Right lobe of liver (tissue), 6 donors: Measurements from ENCODE around the gene SLC6A3. TPM values are rescaled to one million over a fixed set of nuclear protein-coding genes. Genes with fewer than 3 reads are reported as not detected.

Experiments
- ATAC-seq, 4 donors: fragments of 200-7000 bp; cut with Tn5 transposase; one replicate each; pipeline ENCODE4 v1.9.1; 2020; ENCODE audit warnings: mild to moderate bottlenecking in 4 of 4, moderate library complexity in 4 of 4
- DNase-seq, 3 donors: peaks; one replicate each; pipeline ENCODE4 v3.0.0-alpha.2; 2020
- H3K27ac ChIP-seq, 3 donors: fragments of 200-600 bp; one replicate each; pipeline ENCODE4 v1.8.0; 2022
- H3K27me3 ChIP-seq, 2 donors: fragments of 200-600 bp; one replicate each; pipeline ENCODE4 v1.8.0; 2022
- H3K36me3 ChIP-seq, 4 donors: fragments of 200-600 bp; sonication (generic) in 1 of 4; one replicate each; pipeline versions ENCODE4 v1.5.1 to v1.8.0; 2017 to 2022; ENCODE audit warnings: control low read depth in 1 of 4
- H3K4me1 ChIP-seq, 4 donors: fragments of 200-600 bp; sonication (generic) in 1 of 4; one replicate each; pipeline versions ENCODE4 v1.5.1 to v1.8.0; 2017 to 2022; ENCODE audit warnings: control low read depth in 1 of 4
- H3K4me3 ChIP-seq, 3 donors: fragments of 200-600 bp; one replicate each; pipeline ENCODE4 v1.8.0; 2022
- H3K9me3 ChIP-seq, 4 donors: fragments of 200-600 bp; sonication (generic) in 1 of 4; one replicate each; pipeline versions ENCODE4 v1.5.1 to v1.8.0; 2017 to 2022; ENCODE audit warnings: control low read depth in 1 of 4
- CTCF ChIP-seq, 4 donors: fragments of 200-600 bp in 3 of 4; fragments of 450-650 bp in 1 of 4; IDR thresholded peaks; one replicate each; pipeline versions ENCODE4 v1.5.1 to v1.8.0; 2016 to 2022; ENCODE audit warnings: antibody characterized with exemption in 4 of 4, mild to moderate bottlenecking in 2 of 4
- POLR2A ChIP-seq: fragments of 450-650 bp; IDR thresholded peaks from one replicate; pipeline ENCODE4 v1.6.1; 2017; ENCODE audit warnings: antibody characterized with exemption, mild to moderate bottlenecking
- WGBS: methylation state at CpG from one replicate; pipeline ENCODE4 v1.1.6; 2018; ENCODE audit warnings: low coverage, low lambda C conversion rate; ENCODE audit not compliant: insufficient coverage; ENCODE audit errors: missing lambda C conversion rate; 5-methylcytosine and 5-hydroxymethylcytosine counted together
- intact Hi-C, 2 donors: fragments of 100-400 bp; cut with DNase I; formaldehyde crosslinking; loops; one replicate each; pipeline versions ENCODE4 v1.11.2 to v1.14.1; 2022
- total RNA-seq, 6 experiments: library from RNA; depleted of rRNA in 2 of 6; stranded (reverse); fragments of >200 nt in 2 of 6; fragmentation: NEBNext Ultra II Directional in 3 of 6; extraction: Animal tissue kit (Norgen Biotek cat#: 25700) in 3 of 6; gene quantifications; one replicate each; pipeline versions ENCODE4 v1.1.0 to v1.2.4, GENCODE V29; 2016 to 2023
- donor health status: DM: no; HTN: yes; CAD: no.
- donor health status: DM: no; HTN: no; CAD: no.
- donor health status: DM: no; HTN: no; CAD: no.
- donor health status: DM: no; HTN: yes; CAD: no.
- donor health status: DM: no; HTN: yes; CAD: no.

Gene SLC6A3
- total RNA-seq, 6 experiments from 2014 or later, result not detected

GRCh38 chr5:1392261-1392660 lies 53.0 kb downstream of the SLC6A3 start:
- Histone ChIP-seq H3K36me3 (no peaks in the 10 kb centered on the region), H3K4me1 (no peaks in the 10 kb centered on the region), H3K27me3 (no peaks in the 10 kb centered on the region), H3K27ac (no peak overlapping the region), H3K4me3 (no peak overlapping the region), H3K9me3 (no peaks in the 10 kb centered on the region)
- intact Hi-C loops, result no loop called here
- ATAC-seq (no peak), DNase-seq (peak in 1 of 3 donors; percentile 31)
- TF ChIP-seq POLR2A (no peak), CTCF (IDR thresholded peaks at IDR 0.05) (no peak)
- 50% methylated on average over 8 of the region's 11 CpGs for WGBS

- intact Hi-C loops, result no loop called here
- DNase-seq, result peak in 1 of 3 donors; percentile 48
Measured at GRCh38 chr5:1391691-1392090, 53.5 kb downstream of the SLC6A3 start.

GRCh38 chr5:1390861-1391600 lies 54.2 kb downstream of the SLC6A3 start:
- H3K9me3 ChIP-seq, result no peaks in the 10 kb centered on the region
- no peaks in the 10 kb centered on the region for H3K36me3 ChIP-seq
- no peak for ATAC-seq
- intact Hi-C loops, result no loop called here
- H3K27ac ChIP-seq, result no peak overlapping the region
- TF ChIP-seq CTCF (IDR thresholded peaks at IDR 0.05) (no peak), POLR2A (no peak)
- 51% methylated on average over 3 of the region's 21 CpGs for WGBS
- H3K4me1 ChIP-seq, result no peaks in the 10 kb centered on the region
- DNase-seq, result peak in 1 of 3 donors; percentile 43
- H3K4me3 ChIP-seq, result no peak overlapping the region
- no peaks in the 10 kb centered on the region for H3K27me3 ChIP-seq

More at GRCh38 chr5:1391691-1392090, 53.5 kb downstream of the SLC6A3 start:
- Histone ChIP-seq H3K27me3 (no peaks in the 10 kb centered on the region), H3K4me1 (no peaks in the 10 kb centered on the region), H3K9me3 (no peaks in the 10 kb centered on the region), H3K4me3 (no peak overlapping the region), H3K27ac (no peak overlapping the region), H3K36me3 (no peaks in the 10 kb centered on the region)
- ATAC-seq, result no peak
- no peak for TF ChIP-seq CTCF (IDR thresholded peaks at IDR 0.05)
- no peak for TF ChIP-seq POLR2A
- WGBS, result no CpG with 5 or more reads among the region's 11 CpGs

GRCh38 chr5:1390333-1390732 lies 54.9 kb downstream of the SLC6A3 start:
- no peak for TF ChIP-seq CTCF (IDR thresholded peaks at IDR 0.05)
- no peak for TF ChIP-seq POLR2A
- Histone ChIP-seq H3K4me3 (no peak overlapping the region), H3K36me3 (no peaks in the 10 kb centered on the region), H3K4me1 (peaks cover 0 to 2% (median 0%) of the 10 kb centered on the region in 4 donors), H3K27ac (no peak overlapping the region), H3K9me3 (no peaks in the 10 kb centered on the region), H3K27me3 (no peaks in the 10 kb centered on the region)
- DNase-seq, result peak in 1 of 3 donors; percentile 27
- ATAC-seq, result no peak
- intact Hi-C loops, result no loop called here
- no CpG with 5 or more reads among the region's 7 CpGs for WGBS
